ENCODE results near the gene AHR. TPM values are rescaled to one million over a fixed set of nuclear protein-coding genes. Genes with fewer than 3 reads are reported as not detected.
"Not testable (repeated sequence)": the region's sequence is repeated elsewhere in the genome, so short reads cannot be mapped to it uniquely, and the experiment has no call there.

AHR gene
- total RNA-seq, 5 donors from 2014 or later (not counting 1 experiment from before 2014, with no cell fraction given): 40.2 to 76.4 (median 52.5) TPM

DNA sequence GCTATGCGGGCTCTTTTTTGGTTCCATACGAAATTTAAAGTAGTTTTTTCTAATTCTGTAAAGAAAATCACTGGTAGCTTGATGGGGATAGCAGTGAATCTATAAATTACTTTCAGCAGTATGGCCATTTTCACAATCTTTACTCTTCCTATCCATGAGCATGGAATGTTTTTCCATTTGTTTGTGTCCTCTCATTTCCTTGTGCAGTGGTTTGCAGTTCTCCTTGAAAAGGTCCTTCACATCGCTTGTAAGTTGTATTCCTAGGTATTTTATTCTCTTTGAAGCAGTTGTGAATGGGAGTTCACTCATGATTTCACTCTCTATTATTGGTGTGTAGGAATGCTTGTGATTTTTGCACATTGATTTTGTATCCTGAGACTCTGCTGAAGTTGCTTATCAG is 51.9 kb downstream of the AHR start:
- H3K27me3 Mint-ChIP-seq; H3K27me3 ChIP-seq (replicated peaks in 1 of 2; ENCODE audit: control insufficient read depth in 2 of 2, extremely low read depth in 1 of 2, insufficient read depth in 2 of 2, low read length in 1 of 2); DNase-seq; H3K36me3 ChIP-seq (ENCODE audit: control insufficient read depth in 2 of 2, extremely low read depth in 1 of 2, insufficient read depth in 1 of 2, low read length in 1 of 2); H3K4me3 Mint-ChIP-seq; POLR2A ChIA-PET; H3K27ac ChIP-seq (ENCODE audit: low read length); CTCF ChIA-PET; H3K9me3 ChIP-seq; H3K4me3 ChIP-seq (ENCODE audit: control insufficient read depth in 1 of 2, extremely low read depth in 1 of 2, low read length in 1 of 2); ATAC-seq (replicated peaks in 1 of 4); H3K27ac Mint-ChIP-seq; H3K4me1 Mint-ChIP-seq; H3K4me1 ChIP-seq (ENCODE audit: control insufficient read depth in 1 of 2, extremely low read depth in 1 of 2, insufficient read depth in 2 of 2, low read length in 2 of 2): not testable (repeated sequence)
- H3K36me3 Mint-ChIP-seq: peaks cover 47% of the 10 kb centered on the region
- peaks cover 14 to 24% (median 15%) of the 10 kb centered on the region in 3 donors for H3K9me3 Mint-ChIP-seq
- no CpG with 5 or more reads among the region's 3 CpGs for WGBS (ENCODE audit: insufficient coverage)

DNA sequence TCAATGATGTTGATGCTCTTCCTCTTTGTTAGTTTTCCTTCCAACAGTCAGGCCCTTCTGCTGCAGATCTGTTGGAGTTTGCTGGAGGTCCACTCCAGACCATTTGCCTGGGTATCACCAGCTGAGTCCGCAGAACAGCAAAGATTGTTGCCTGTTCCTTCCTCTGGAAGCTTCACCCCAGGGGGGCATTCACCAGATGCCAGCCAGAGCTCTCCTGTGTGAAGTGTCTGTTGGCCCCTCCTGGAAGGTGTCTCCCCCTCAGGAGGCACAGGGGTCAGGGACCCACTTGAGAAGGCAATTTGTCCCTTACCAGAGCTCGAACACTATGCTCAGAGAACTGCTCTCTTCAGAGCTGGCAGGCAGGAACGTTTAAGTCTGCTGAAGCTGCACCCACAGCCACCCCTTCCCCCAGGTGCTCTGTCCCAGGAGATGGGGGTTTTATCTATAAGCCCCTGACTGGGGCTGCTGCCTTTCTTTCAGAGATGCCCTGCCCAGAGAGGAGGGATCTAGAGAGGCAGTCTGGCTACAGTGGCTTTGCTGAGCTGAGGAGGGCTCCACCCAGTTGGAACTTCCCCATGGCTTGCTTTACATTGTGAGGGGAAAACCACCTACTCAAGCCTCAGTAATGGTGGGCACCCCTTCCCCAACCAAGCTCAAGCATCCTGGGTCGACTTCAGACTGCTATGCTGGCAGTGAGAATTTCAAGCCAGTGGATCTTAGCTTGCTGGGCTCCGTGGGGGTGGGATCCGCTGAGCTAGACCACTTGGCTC is 55.4 kb downstream of the AHR start:
- peaks cover 43% of the 10 kb centered on the region for H3K36me3 Mint-ChIP-seq
- ATAC-seq (replicated peaks in 1 of 4); H3K27ac ChIP-seq (ENCODE audit: low read length): not testable (repeated sequence)

DNA sequence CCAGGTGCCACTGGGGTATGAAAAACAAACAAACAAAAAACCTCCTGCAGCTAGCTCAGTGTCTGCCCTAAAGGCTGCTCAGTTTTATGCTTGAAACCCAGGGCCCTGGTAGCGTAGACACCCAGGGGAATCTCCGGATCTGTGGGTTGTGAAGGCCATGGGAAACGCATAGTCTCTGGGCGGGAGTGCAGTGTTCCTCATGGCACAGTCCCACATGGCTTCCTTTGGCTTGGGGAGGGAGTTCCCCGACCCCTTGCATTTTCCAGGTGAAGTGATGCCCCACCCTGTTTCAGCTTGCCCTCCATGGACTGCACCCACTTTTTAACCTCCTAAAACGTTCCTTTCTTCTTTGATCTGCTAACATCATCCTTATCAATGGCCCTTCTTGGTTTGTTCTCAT is 56.0 kb downstream of the AHR start:
- Histone ChIP-seq H3K27me3 (replicated peaks in 1 of 2; ENCODE audit: control insufficient read depth in 2 of 2, extremely low read depth in 1 of 2, insufficient read depth in 2 of 2, low read length in 1 of 2) (no peaks in the 10 kb centered on the region), H3K27ac (ENCODE audit: low read length) (no peak overlapping the region), H3K4me1 (ENCODE audit: control insufficient read depth in 1 of 2, extremely low read depth in 1 of 2, insufficient read depth in 2 of 2, low read length in 2 of 2) (no peaks in the 10 kb centered on the region), H3K4me3 (ENCODE audit: control insufficient read depth in 1 of 2, extremely low read depth in 1 of 2, low read length in 1 of 2) (no peak overlapping the region), H3K36me3 (ENCODE audit: control insufficient read depth in 2 of 2, extremely low read depth in 1 of 2, insufficient read depth in 1 of 2, low read length in 1 of 2) (no peaks in the 10 kb centered on the region), H3K9me3 (no peaks in the 10 kb centered on the region)
- H3K36me3 Mint-ChIP-seq: peaks cover 38% of the 10 kb centered on the region
- H3K27me3 Mint-ChIP-seq: no peaks in the 10 kb centered on the region
- no peak overlapping the region for H3K27ac Mint-ChIP-seq
- CTCF ChIA-PET: no interaction called here
- no peaks in the 10 kb centered on the region for H3K4me1 Mint-ChIP-seq
- 96% methylated on average over 5 of the region's 6 CpGs for WGBS (ENCODE audit: insufficient coverage)
- ATAC-seq (replicated peaks in 1 of 4) (no peak), DNase-seq (no peak)
- POLR2A ChIA-PET: no interaction called here
- H3K4me3 Mint-ChIP-seq: no peak overlapping the region
- peaks cover 16 to 24% (median 21%) of the 10 kb centered on the region in 3 donors for H3K9me3 Mint-ChIP-seq

More for the DNA sequence above, 55.4 kb downstream of the AHR start:
- POLR2A ChIA-PET; H3K27me3 ChIP-seq (replicated peaks in 1 of 2; ENCODE audit: control insufficient read depth in 2 of 2, extremely low read depth in 1 of 2, insufficient read depth in 2 of 2, low read length in 1 of 2); H3K4me3 ChIP-seq (ENCODE audit: control insufficient read depth in 1 of 2, extremely low read depth in 1 of 2, low read length in 1 of 2); H3K4me1 ChIP-seq (ENCODE audit: control insufficient read depth in 1 of 2, extremely low read depth in 1 of 2, insufficient read depth in 2 of 2, low read length in 2 of 2); H3K4me3 Mint-ChIP-seq; H3K9me3 ChIP-seq; DNase-seq; H3K27ac Mint-ChIP-seq; H3K27me3 Mint-ChIP-seq; H3K36me3 ChIP-seq (ENCODE audit: control insufficient read depth in 2 of 2, extremely low read depth in 1 of 2, insufficient read depth in 1 of 2, low read length in 1 of 2); H3K4me1 Mint-ChIP-seq; CTCF ChIA-PET: not testable (repeated sequence)
- WGBS (ENCODE audit: insufficient coverage): 95% methylated on average over 2 of the region's 6 CpGs
- H3K9me3 Mint-ChIP-seq: peaks cover 16 to 24% (median 21%) of the 10 kb centered on the region in 3 donors

DNA sequence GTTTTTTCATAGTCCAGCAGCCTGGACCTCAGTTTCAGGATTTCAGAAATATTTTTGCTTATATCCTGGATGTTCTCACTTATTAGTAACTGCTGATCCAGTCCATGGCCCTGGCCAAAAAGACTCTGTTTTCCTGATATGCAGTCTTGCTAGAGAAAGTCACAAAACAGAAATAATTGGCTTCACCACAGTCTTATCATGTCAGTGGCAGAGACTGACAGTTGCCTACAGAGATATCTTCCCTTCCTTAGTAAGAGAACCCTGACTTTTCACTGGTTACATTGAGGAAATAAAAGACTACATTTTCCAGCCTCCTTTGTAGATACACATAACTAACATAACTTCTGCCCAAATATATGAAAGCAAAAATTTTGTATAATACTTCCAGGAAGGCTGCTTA is 56.6 kb downstream of the AHR start:
- no peaks in the 10 kb centered on the region for H3K27me3 ChIP-seq (replicated peaks in 1 of 2; ENCODE audit: control insufficient read depth in 2 of 2, extremely low read depth in 1 of 2, insufficient read depth in 2 of 2, low read length in 1 of 2)
- H3K36me3 ChIP-seq (ENCODE audit: control insufficient read depth in 2 of 2, extremely low read depth in 1 of 2, insufficient read depth in 1 of 2, low read length in 1 of 2): no peaks in the 10 kb centered on the region
- ATAC-seq (replicated peaks in 1 of 4) (no peak), DNase-seq (no peak)
- no peak overlapping the region for H3K27ac ChIP-seq (ENCODE audit: low read length)
- H3K4me1 ChIP-seq (ENCODE audit: control insufficient read depth in 1 of 2, extremely low read depth in 1 of 2, insufficient read depth in 2 of 2, low read length in 2 of 2): no peaks in the 10 kb centered on the region
- Mint-ChIP-seq H3K27ac (no peak overlapping the region), H3K4me3 (no peak overlapping the region), H3K36me3 (peaks cover 32% of the 10 kb centered on the region), H3K4me1 (no peaks in the 10 kb centered on the region), H3K27me3 (no peaks in the 10 kb centered on the region), H3K9me3 (peaks cover 16 to 21% (median 21%) of the 10 kb centered on the region in 3 donors)
- POLR2A ChIA-PET: no interaction called here
- CTCF ChIA-PET: no interaction called here
- no peaks in the 10 kb centered on the region for H3K9me3 ChIP-seq
- H3K4me3 ChIP-seq (ENCODE audit: control insufficient read depth in 1 of 2, extremely low read depth in 1 of 2, low read length in 1 of 2): no peak overlapping the region

DNA sequence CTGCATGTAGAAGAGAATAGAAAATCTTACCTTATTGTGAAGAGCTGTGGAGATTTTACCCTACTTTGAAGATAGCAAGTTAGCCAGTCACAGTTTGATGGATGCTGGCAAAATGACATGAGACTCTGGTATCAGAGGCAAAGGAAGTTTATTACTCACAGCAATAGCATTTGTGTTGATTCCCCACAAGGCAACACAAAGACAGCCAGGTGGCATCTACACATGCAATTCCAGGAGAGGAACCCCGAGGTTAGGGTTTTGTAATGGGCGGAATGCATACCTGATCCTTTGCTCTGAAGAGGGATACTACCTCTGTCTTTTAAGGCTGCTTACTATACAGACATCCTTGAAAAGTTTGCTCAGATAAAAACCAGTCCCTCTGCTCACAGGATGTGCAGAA is 59.5 kb downstream of the AHR start:
- no peaks in the 10 kb centered on the region for H3K27me3 Mint-ChIP-seq
- ChIA-PET POLR2A (no interaction called here), CTCF (no interaction called here)
- peaks cover 12% of the 10 kb centered on the region for H3K36me3 Mint-ChIP-seq
- Histone ChIP-seq H3K36me3 (ENCODE audit: control insufficient read depth in 2 of 2, extremely low read depth in 1 of 2, insufficient read depth in 1 of 2, low read length in 1 of 2) (no peaks in the 10 kb centered on the region), H3K9me3 (no peaks in the 10 kb centered on the region), H3K4me3 (ENCODE audit: control insufficient read depth in 1 of 2, extremely low read depth in 1 of 2, low read length in 1 of 2) (no peak overlapping the region), H3K4me1 (ENCODE audit: control insufficient read depth in 1 of 2, extremely low read depth in 1 of 2, insufficient read depth in 2 of 2, low read length in 2 of 2) (no peaks in the 10 kb centered on the region), H3K27me3 (replicated peaks in 1 of 2; ENCODE audit: control insufficient read depth in 2 of 2, extremely low read depth in 1 of 2, insufficient read depth in 2 of 2, low read length in 1 of 2) (no peaks in the 10 kb centered on the region), H3K27ac (ENCODE audit: low read length) (no peak overlapping the region)
- WGBS (ENCODE audit: insufficient coverage): 100% methylated on average over 1 of the region's 2 CpGs
- no peak for ATAC-seq (replicated peaks in 1 of 4)
- no peak overlapping the region for H3K4me3 Mint-ChIP-seq
- H3K4me1 Mint-ChIP-seq: no peaks in the 10 kb centered on the region
- no peak for DNase-seq
- H3K27ac Mint-ChIP-seq: no peak overlapping the region
- H3K9me3 Mint-ChIP-seq: peaks cover 0 to 12% (median 2%) of the 10 kb centered on the region in 3 donors

DNA sequence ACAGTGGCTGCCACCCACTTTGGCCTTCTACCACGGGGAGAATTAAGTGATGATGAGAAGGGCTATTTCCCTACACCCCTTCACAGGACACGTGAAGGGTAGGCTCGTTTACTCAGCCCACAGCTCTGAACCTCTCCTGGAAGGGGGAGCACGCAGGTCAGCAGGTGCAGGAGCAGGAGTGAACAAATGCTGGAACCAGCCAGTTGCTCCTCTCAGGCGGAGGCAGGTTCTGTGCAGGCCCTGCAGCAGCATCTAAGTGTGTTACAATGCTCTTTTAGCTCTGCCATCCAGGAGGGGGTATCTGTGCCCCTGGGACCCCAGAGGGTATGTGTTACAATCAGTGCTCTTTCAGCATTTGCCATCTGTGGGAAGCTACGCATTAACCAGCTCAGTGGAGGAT is 61.2 kb downstream of the AHR start:
- no peak overlapping the region for H3K27ac Mint-ChIP-seq
- ATAC-seq (replicated peaks in 1 of 4): no peak
- H3K27ac ChIP-seq (ENCODE audit: low read length): no peak overlapping the region
- no peaks in the 10 kb centered on the region for H3K27me3 ChIP-seq (replicated peaks in 1 of 2; ENCODE audit: control insufficient read depth in 2 of 2, extremely low read depth in 1 of 2, insufficient read depth in 2 of 2, low read length in 1 of 2)
- WGBS (ENCODE audit: insufficient coverage): 80% methylated on average over 5 of the region's 6 CpGs
- CTCF ChIA-PET: no interaction called here
- no peaks in the 10 kb centered on the region for H3K4me1 ChIP-seq (ENCODE audit: control insufficient read depth in 1 of 2, extremely low read depth in 1 of 2, insufficient read depth in 2 of 2, low read length in 2 of 2)
- H3K36me3 Mint-ChIP-seq: peaks cover 10% of the 10 kb centered on the region
- H3K27me3 Mint-ChIP-seq: no peaks in the 10 kb centered on the region
- DNase-seq: no peak
- no peak overlapping the region for H3K4me3 ChIP-seq (ENCODE audit: control insufficient read depth in 1 of 2, extremely low read depth in 1 of 2, low read length in 1 of 2)
- no peaks in the 10 kb centered on the region for H3K36me3 ChIP-seq (ENCODE audit: control insufficient read depth in 2 of 2, extremely low read depth in 1 of 2, insufficient read depth in 1 of 2, low read length in 1 of 2)
- H3K4me1 Mint-ChIP-seq: no peaks in the 10 kb centered on the region
- H3K9me3 Mint-ChIP-seq: peaks cover 0 to 11% (median 2%) of the 10 kb centered on the region in 3 donors
- no peak overlapping the region for H3K4me3 Mint-ChIP-seq
- POLR2A ChIA-PET: no interaction called here
- H3K9me3 ChIP-seq: no peaks in the 10 kb centered on the region

Data from T-cell (primary cell).